SK-N-MC (cell line): ENCODE measurements around the gene MPDZ.

Source experiments
- EZH2 ChIP-seq: fragments of 200-600 bp; sonication (generic); IDR thresholded peaks from one replicate; pipeline ENCODE4 v1.6.1; 2017; ENCODE audit warnings: antibody characterized with exemption
- FOXP2 ChIP-seq: optimal IDR thresholded peaks from 2 replicates; pipeline ENCODE3; 2011; ENCODE audit warnings: mild to moderate bottlenecking, moderate library complexity; ENCODE audit not compliant: insufficient read depth; ENCODE audit errors: extremely low read length, control extremely low read depth
- POLR2AphosphoS5 ChIP-seq: IDR thresholded peaks from 2 replicates; pipeline ENCODE4 v1.6.1; 2012; ENCODE audit warnings: mild to moderate bottlenecking, low read depth, low read length, borderline replicate concordance

DNA sequence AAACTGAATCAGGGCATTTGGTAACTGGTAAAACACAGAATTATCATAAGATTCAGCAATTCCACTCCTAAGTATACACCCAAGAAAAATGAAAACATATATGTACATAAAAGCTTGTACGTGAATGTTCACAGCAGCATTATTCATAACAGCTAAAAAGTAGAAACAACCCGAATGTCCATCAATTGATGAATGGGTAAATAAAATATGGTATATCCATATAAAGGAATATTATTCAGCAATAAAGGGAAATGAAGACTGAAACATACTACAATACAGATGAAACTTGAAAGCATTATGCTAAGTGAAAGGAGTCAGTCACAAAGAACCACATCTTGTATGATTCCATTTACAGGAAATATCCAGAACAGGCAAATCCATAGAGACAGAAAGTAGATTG, 65.5 kb downstream of the MPDZ start:
- TF ChIP-seq POLR2AphosphoS5: no peak
- no peak for TF ChIP-seq EZH2
- TF ChIP-seq FOXP2: no peak
